ENCODE results near the gene SLC35B4. TPM values are rescaled to one million over a fixed set of nuclear protein-coding genes. Genes with fewer than 3 reads are reported as not detected.
"Not testable (repeated sequence)": the region's sequence is repeated elsewhere in the genome, so short reads cannot be mapped to it uniquely, and the experiment has no call there.

SLC35B4 gene
- total RNA-seq, 1 donor from 2014 or later: 25.4 TPM

- H3K9me3 Mint-ChIP-seq: no peaks in the 10 kb centered on the region
- no peak for TF ChIP-seq CTCF (IDR thresholded peaks at IDR 0.05; ENCODE audit: unreplicated experiment)
- no peaks in the 10 kb centered on the region for H3K27me3 Mint-ChIP-seq (ENCODE audit: low read depth)
- H3K4me1 Mint-ChIP-seq: no peaks in the 10 kb centered on the region
- no peak for DNase-seq (ENCODE audit: low spot score in 2 of 2, unreplicated experiment in 2 of 2)
- H3K36me3 Mint-ChIP-seq: peaks cover 46% of the 10 kb centered on the region
- H3K27ac Mint-ChIP-seq: no peak overlapping the region
- H3K4me3 Mint-ChIP-seq: no peak overlapping the region
Measured at GRCh38 chr7:134301592-134301991, 15.1 kb downstream of the SLC35B4 start.

GRCh38 chr7:134300988-134301387, 15.7 kb downstream of the SLC35B4 start:
- TF ChIP-seq CTCF (IDR thresholded peaks at IDR 0.05; ENCODE audit: unreplicated experiment): no peak
- DNase-seq (ENCODE audit: low spot score in 2 of 2, unreplicated experiment in 2 of 2): no peak

GRCh38 chr7:134298902-134299683, 17.6 kb downstream of the SLC35B4 start:
- Mint-ChIP-seq H3K27me3 (ENCODE audit: low read depth) (no peaks in the 10 kb centered on the region), H3K27ac (no peak overlapping the region), H3K4me1 (no peaks in the 10 kb centered on the region), H3K36me3 (peaks cover 56% of the 10 kb centered on the region), H3K4me3 (no peak overlapping the region), H3K9me3 (peaks cover 4% of the 10 kb centered on the region)
- DNase-seq (ENCODE audit: low spot score in 2 of 2, unreplicated experiment in 2 of 2): no peak
- no peak for TF ChIP-seq CTCF (IDR thresholded peaks at IDR 0.05; ENCODE audit: unreplicated experiment)

More at GRCh38 chr7:134300988-134301387, 15.7 kb downstream of the SLC35B4 start:
- Mint-ChIP-seq H3K9me3 (peaks cover 3% of the 10 kb centered on the region), H3K4me1 (no peaks in the 10 kb centered on the region), H3K27ac (no peak overlapping the region), H3K27me3 (ENCODE audit: low read depth) (no peaks in the 10 kb centered on the region), H3K4me3 (no peak overlapping the region), H3K36me3 (peaks cover 49% of the 10 kb centered on the region)

- TF ChIP-seq CTCF (IDR thresholded peaks at IDR 0.05; ENCODE audit: unreplicated experiment): no peak
- H3K4me1 Mint-ChIP-seq: no peaks in the 10 kb centered on the region
- peaks cover 4% of the 10 kb centered on the region for H3K9me3 Mint-ChIP-seq
- no peaks in the 10 kb centered on the region for H3K27me3 Mint-ChIP-seq (ENCODE audit: low read depth)
- H3K36me3 Mint-ChIP-seq: peaks cover 53% of the 10 kb centered on the region
- no peak for DNase-seq (ENCODE audit: low spot score in 2 of 2, unreplicated experiment in 2 of 2)
- H3K4me3 Mint-ChIP-seq: no peak overlapping the region
- H3K27ac Mint-ChIP-seq: no peak overlapping the region
Measured at GRCh38 chr7:134297489-134297888, 19.2 kb downstream of the SLC35B4 start.

- H3K4me1 Mint-ChIP-seq; H3K27me3 Mint-ChIP-seq (ENCODE audit: low read depth); H3K9me3 Mint-ChIP-seq; H3K4me3 Mint-ChIP-seq; DNase-seq (ENCODE audit: low spot score in 2 of 2, unreplicated experiment in 2 of 2); H3K27ac Mint-ChIP-seq: not testable (repeated sequence)
- H3K36me3 Mint-ChIP-seq: peaks cover 48% of the 10 kb centered on the region
Measured at GRCh38 chr7:134295982-134296381, 20.7 kb downstream of the SLC35B4 start.

- no peak for TF ChIP-seq CTCF (IDR thresholded peaks at IDR 0.05; ENCODE audit: unreplicated experiment)
- Mint-ChIP-seq H3K9me3 (peaks cover 4% of the 10 kb centered on the region), H3K27me3 (ENCODE audit: low read depth) (no peaks in the 10 kb centered on the region), H3K4me3 (no peak overlapping the region), H3K4me1 (peaks cover 21% of the 10 kb centered on the region), H3K27ac (no peak overlapping the region), H3K36me3 (peaks cover 36% of the 10 kb centered on the region)
- DNase-seq (ENCODE audit: low spot score in 2 of 2, unreplicated experiment in 2 of 2): no peak
Measured at GRCh38 chr7:134293002-134293740, 23.6 kb downstream of the SLC35B4 start.

All from mesothelial cell of epicardium (in vitro differentiated cells).